Activated CD4-positive, alpha-beta T cell treated with anti-CD3 and anti-CD28 coated beads, Interleukin-2, amount 50 U/mL, for 16 hours (primary cell): ENCODE results near the gene BAZ2B.

ENCODE experiments used
- DNase-seq: peaks from one replicate; pipeline ENCODE4 v3.0.0-alpha.2; 2020

Gene BAZ2B

GRCh38 chr2:159615367-159616285 is 722 bp downstream of the BAZ2B start:
- DNase-seq = peak; percentile 40

GRCh38 chr2:159614534-159615366 is 1.6 kb downstream of the BAZ2B start:
- no peak for DNase-seq

GRCh38 chr2:159613651-159614285 is 2.6 kb downstream of the BAZ2B start:
- no peak for DNase-seq

- DNase-seq = no peak
Measured at GRCh38 chr2:159613091-159613490, 3.3 kb downstream of the BAZ2B start.

- no peak for DNase-seq
Measured at GRCh38 chr2:159612255-159612901, 4.0 kb downstream of the BAZ2B start.

GRCh38 chr2:159609811-159610549 is 6.4 kb downstream of the BAZ2B start:
- DNase-seq = no peak

- no peak for DNase-seq
Measured at GRCh38 chr2:159608723-159609308, 7.5 kb downstream of the BAZ2B start.

GRCh38 chr2:159608108-159608507 is 8.2 kb downstream of the BAZ2B start:
- no peak for DNase-seq

GRCh38 chr2:159606287-159606686 is 10.1 kb downstream of the BAZ2B start:
- no peak for DNase-seq

- no peak for DNase-seq
Measured at GRCh38 chr2:159605441-159606178, 10.7 kb downstream of the BAZ2B start.

- no peak for DNase-seq
Measured at GRCh38 chr2:159604159-159604558, 12.2 kb downstream of the BAZ2B start.

GRCh38 chr2:159600752-159601151 is 15.6 kb downstream of the BAZ2B start:
- DNase-seq = peak; percentile 16

GRCh38 chr2:159595410-159596046 is 20.8 kb downstream of the BAZ2B start:
- no peak for DNase-seq

GRCh38 chr2:159592441-159592840 is 23.9 kb downstream of the BAZ2B start:
- DNase-seq = no peak

GRCh38 chr2:159591221-159591620 is 25.1 kb downstream of the BAZ2B start:
- no peak for DNase-seq

GRCh38 chr2:159589286-159589685 is 27.1 kb downstream of the BAZ2B start:
- DNase-seq = no peak

- DNase-seq = no peak
Measured at GRCh38 chr2:159586034-159586433, 30.3 kb downstream of the BAZ2B start.

GRCh38 chr2:159585622-159586021 is 30.7 kb downstream of the BAZ2B start:
- no peak for DNase-seq

GRCh38 chr2:159584796-159585195 is 31.6 kb downstream of the BAZ2B start:
- DNase-seq = no peak

GRCh38 chr2:159573846-159574606 is 42.3 kb downstream of the BAZ2B start:
- DNase-seq = no peak
